Glutamatergic neuron (in vitro differentiated cells): Measurements from ENCODE around the gene CUEDC2. TPM values are rescaled to one million over a fixed set of nuclear protein-coding genes. Genes with fewer than 3 reads are reported as not detected.

Experiments
- DNase-seq: peaks from one replicate; pipeline ENCODE4 v3.0.0; 2022
- H3K27ac Mint-ChIP-seq: one replicate; pipeline ENCODE4 v1.8.0; 2020; ENCODE audit warnings: mild to moderate bottlenecking, mixed read lengths, inconsistent platforms; ENCODE audit not compliant: unreplicated experiment
- H3K27me3 Mint-ChIP-seq: one replicate; pipeline ENCODE4 v1.8.0; 2020; ENCODE audit warnings: mild to moderate bottlenecking, moderate library complexity, mixed read lengths, inconsistent platforms; ENCODE audit not compliant: unreplicated experiment
- H3K36me3 Mint-ChIP-seq: one replicate; pipeline ENCODE4 v1.8.0; 2020; ENCODE audit warnings: mild to moderate bottlenecking, mixed read lengths, inconsistent platforms; ENCODE audit not compliant: unreplicated experiment
- H3K4me1 Mint-ChIP-seq: one replicate; pipeline ENCODE4 v1.8.0; 2020; ENCODE audit warnings: mild to moderate bottlenecking, low read depth, mixed read lengths, inconsistent platforms; ENCODE audit not compliant: unreplicated experiment
- H3K4me3 Mint-ChIP-seq: one replicate; pipeline ENCODE4 v1.8.0; 2020; ENCODE audit warnings: mild to moderate bottlenecking, mixed read lengths, inconsistent platforms; ENCODE audit not compliant: unreplicated experiment
- H3K9me3 Mint-ChIP-seq: one replicate; pipeline ENCODE4 v1.8.0; 2020; ENCODE audit warnings: mild to moderate bottlenecking, moderate library complexity, mixed read lengths, inconsistent platforms; ENCODE audit not compliant: unreplicated experiment
- total RNA-seq: library from RNA; stranded (reverse); fragmentation: NEBNext Ultra II Directional; extraction: Animal tissue kit (Norgen Biotek cat#: 25700); gene quantifications from one replicate; pipeline ENCODE4 v1.2.1, GENCODE V29; 2021; ENCODE audit not compliant: unreplicated experiment
- TF ChIP-seq, protein P1 (sequence below): fragments of 200-600 bp; sonication (generic); IDR thresholded peaks from one replicate; pipeline ENCODE4 v1.5.0; 2021; ENCODE audit not compliant: partially characterized antibody, unreplicated experiment

CUEDC2 gene
- total RNA-seq, 1 donor from 2014 or later: 104 TPM

DNA sequence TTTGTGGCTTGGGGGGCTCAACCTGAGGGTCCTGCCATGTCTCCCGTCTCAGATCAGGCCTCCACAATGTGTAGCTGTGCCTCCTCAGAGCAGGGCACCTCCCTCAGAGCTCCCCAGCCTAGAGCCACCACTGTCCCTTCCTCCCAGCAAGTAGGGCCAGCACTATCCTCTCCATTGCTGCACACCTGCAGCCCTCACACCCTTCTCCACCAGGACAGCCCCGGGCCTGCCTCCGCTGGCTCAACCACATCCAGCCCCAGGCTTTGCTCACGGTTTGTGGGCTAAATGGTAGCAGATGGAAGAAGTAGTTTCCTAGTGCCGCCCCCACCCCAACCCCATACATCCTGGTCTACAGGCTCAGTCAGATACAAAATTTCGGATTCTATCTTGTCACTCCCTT lies 26.7 kb downstream of the CUEDC2 start:
- Mint-ChIP-seq H3K4me1 (peaks cover 18% of the 10 kb centered on the region), H3K27ac (no peak overlapping the region), H3K27me3 (peaks cover 10% of the 10 kb centered on the region)

DNA sequence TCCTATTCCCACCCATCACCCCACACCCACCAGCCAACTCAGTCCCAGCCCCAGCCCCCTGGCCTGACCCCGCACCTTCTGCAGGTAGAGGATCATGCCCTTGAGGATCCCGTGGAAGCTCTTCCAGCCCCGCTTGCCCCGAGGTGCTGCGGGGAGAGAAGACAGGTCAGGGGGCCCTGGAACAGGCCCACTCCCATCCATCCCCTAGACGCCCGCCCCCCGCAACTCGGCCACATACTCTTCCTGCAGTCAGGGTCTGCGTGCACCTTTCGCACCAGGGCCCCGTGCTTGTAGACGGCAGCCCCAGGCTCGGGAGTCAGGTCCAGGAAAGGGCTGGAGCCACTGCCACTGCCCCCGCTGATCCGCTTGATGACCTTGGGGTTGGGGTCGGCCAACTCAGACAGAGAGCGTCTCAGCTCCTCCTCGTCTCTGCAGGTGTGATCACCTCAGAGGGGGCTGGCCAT lies 27.2 kb downstream of the CUEDC2 start:
- Mint-ChIP-seq H3K27me3 (peaks cover 10% of the 10 kb centered on the region), H3K4me3 (no peak overlapping the region), H3K36me3 (no peaks in the 10 kb centered on the region)

More for the DNA sequence above, 26.7 kb downstream of the CUEDC2 start:
- no peaks in the 10 kb centered on the region for H3K36me3 Mint-ChIP-seq
- no peak overlapping the region for H3K4me3 Mint-ChIP-seq
- peaks cover 6% of the 10 kb centered on the region for H3K9me3 Mint-ChIP-seq
- TF ChIP-seq, protein P1, sequence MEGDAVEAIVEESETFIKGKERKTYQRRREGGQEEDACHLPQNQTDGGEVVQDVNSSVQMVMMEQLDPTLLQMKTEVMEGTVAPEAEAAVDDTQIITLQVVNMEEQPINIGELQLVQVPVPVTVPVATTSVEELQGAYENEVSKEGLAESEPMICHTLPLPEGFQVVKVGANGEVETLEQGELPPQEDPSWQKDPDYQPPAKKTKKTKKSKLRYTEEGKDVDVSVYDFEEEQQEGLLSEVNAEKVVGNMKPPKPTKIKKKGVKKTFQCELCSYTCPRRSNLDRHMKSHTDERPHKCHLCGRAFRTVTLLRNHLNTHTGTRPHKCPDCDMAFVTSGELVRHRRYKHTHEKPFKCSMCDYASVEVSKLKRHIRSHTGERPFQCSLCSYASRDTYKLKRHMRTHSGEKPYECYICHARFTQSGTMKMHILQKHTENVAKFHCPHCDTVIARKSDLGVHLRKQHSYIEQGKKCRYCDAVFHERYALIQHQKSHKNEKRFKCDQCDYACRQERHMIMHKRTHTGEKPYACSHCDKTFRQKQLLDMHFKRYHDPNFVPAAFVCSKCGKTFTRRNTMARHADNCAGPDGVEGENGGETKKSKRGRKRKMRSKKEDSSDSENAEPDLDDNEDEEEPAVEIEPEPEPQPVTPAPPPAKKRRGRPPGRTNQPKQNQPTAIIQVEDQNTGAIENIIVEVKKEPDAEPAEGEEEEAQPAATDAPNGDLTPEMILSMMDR: no peak
- DNase-seq: no peak

DNA sequence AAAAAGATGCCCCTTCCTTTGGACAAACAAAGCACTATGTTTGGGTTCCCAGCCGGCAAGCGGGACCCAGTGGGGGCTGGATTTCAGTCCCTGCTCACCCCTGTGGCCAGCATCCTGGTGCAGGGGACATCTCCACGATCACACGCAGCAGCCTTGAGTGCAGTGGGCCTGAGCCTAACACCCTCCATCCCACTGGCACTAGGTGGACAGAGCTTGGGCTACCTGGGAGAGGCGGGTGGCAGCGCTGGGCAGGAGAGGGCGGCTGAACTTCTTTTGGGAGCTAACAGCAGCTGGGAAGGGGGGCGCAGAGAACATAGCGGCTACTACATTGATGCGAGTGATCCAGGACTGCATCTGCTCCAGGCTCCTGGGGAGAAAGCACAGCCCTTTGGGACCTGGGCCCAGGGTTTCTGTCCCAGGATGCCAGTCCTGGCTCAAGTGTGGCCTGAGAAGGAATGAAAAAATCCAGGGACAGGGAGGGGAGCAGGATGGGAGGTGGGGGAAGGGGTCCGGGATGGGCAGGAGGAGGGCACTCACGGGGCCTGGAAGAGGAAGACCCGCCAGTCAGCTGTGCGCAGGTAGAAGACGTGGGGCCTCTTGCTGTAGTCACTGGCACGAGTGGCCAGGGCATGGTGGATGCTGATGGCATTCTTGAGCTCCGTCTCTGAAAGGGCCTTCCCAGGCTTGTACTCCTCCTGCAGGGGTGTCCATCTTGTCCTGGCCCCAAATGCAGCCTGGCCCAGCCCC lies 27.8 kb downstream of the CUEDC2 start:
- H3K36me3 Mint-ChIP-seq: no peaks in the 10 kb centered on the region
- TF ChIP-seq, protein P1: no peak
- H3K4me3 Mint-ChIP-seq: no peak overlapping the region
- DNase-seq: no peak
- peaks cover 5% of the 10 kb centered on the region for H3K27me3 Mint-ChIP-seq
- no peak overlapping the region for H3K27ac Mint-ChIP-seq
- peaks cover 12% of the 10 kb centered on the region for H3K4me1 Mint-ChIP-seq
- H3K9me3 Mint-ChIP-seq: peaks cover 1% of the 10 kb centered on the region

More for the DNA sequence above, 27.2 kb downstream of the CUEDC2 start:
- H3K27ac Mint-ChIP-seq: no peak overlapping the region
- DNase-seq: no peak
- peaks cover 18% of the 10 kb centered on the region for H3K4me1 Mint-ChIP-seq
- TF ChIP-seq, protein P1: no peak
- H3K9me3 Mint-ChIP-seq: peaks cover 6% of the 10 kb centered on the region

DNA sequence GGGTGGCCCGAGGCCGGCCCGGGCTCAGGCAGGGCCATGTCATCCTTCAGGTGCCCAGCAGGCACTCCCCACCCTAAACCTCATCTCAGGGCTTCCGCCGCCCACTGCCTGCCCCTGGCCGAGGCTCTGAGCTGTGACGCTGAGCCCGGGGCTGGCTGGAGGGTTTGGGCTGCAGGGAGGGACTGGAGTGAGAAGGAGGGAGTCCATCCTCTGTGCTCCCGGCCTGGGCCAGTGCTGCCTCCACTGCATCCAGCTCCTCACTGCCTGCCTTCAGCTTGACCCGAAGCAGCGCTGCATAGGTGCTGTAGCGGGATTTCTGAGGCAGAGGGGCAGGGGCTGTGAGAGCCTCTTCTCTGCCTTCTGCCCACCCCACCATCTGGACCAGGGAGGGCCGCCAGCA lies 29.3 kb downstream of the CUEDC2 start:
- Mint-ChIP-seq H3K27me3 (peaks cover 6% of the 10 kb centered on the region), H3K36me3 (no peaks in the 10 kb centered on the region), H3K9me3 (peaks cover 4% of the 10 kb centered on the region), H3K4me1 (peaks cover 6% of the 10 kb centered on the region), H3K27ac (no peak overlapping the region), H3K4me3 (no peak overlapping the region)
- TF ChIP-seq, protein P1: no peak
- no peak for DNase-seq

DNA sequence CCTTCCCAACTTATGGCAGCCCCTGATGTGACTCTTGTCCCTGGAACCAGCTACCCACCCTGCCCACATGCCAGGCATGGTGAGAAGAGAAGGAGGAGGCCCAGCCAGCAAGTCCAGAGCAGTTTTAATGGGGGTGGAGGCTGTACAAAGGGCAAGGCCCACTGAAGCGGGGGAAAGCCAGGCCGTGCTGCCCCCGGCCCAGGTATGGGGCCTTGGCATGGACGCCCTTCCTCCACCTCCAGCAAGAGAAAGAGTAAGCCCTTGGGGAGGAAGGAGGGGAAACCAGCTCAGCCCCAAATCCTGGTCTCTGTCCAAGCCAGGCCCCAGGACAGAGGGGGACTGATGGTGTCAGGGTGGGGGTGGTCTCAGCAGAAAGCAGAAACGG lies 29.9 kb downstream of the CUEDC2 start:
- Mint-ChIP-seq H3K27ac (no peak overlapping the region), H3K36me3 (no peaks in the 10 kb centered on the region)

More for the DNA sequence above, 29.9 kb downstream of the CUEDC2 start:
- no peak for DNase-seq
- TF ChIP-seq, protein P1: no peak
- H3K4me1 Mint-ChIP-seq: peaks cover 2% of the 10 kb centered on the region
- H3K27me3 Mint-ChIP-seq: peaks cover 6% of the 10 kb centered on the region
- H3K9me3 Mint-ChIP-seq: peaks cover 4% of the 10 kb centered on the region
- no peak overlapping the region for H3K4me3 Mint-ChIP-seq
